RWPE2 (cell line): ENCODE measurements around the gene STX7.

Source experiments
- ATAC-seq: fragments of 200-7000 bp; cut with Tn5 transposase; 3 replicates; pipeline ENCODE4 v1.9.1; 2021; ENCODE audit warnings: low read depth
- DNase-seq: peaks from one replicate; pipeline ENCODE4 v3.0.0-alpha.2; 2020; ENCODE audit warnings: low spot score
- H3K27ac ChIP-seq: fragments of 450-650 bp; 2 replicates; pipeline ENCODE4 v1.5.1; 2017; ENCODE audit warnings: mild to moderate bottlenecking; ENCODE audit not compliant: poor library complexity, severe bottlenecking
- H3K27me3 ChIP-seq: fragments of 250-450 bp; sonication (Bioruptor Pico); 2 replicates; pipeline ENCODE4 v1.5.1; 2021; ENCODE audit warnings: mild to moderate bottlenecking, moderate library complexity; ENCODE audit not compliant: insufficient read depth, poor library complexity, severe bottlenecking
- H3K36me3 ChIP-seq: fragments of 250-450 bp; sonication (Bioruptor Pico); 2 replicates; pipeline ENCODE4 v1.5.1; 2020; ENCODE audit warnings: low read depth, mild to moderate bottlenecking, moderate library complexity
- H3K4me1 ChIP-seq: fragments of 250-450 bp; sonication (Bioruptor Pico); 2 replicates; pipeline ENCODE4 v1.5.1; 2021; ENCODE audit warnings: mild to moderate bottlenecking, moderate library complexity; ENCODE audit not compliant: insufficient read depth, poor library complexity, severe bottlenecking
- H3K4me3 ChIP-seq: fragments of 250-450 bp; sonication (Bioruptor Pico); 2 replicates; pipeline ENCODE4 v1.5.1; 2021; ENCODE audit warnings: mild to moderate bottlenecking, moderate library complexity; ENCODE audit not compliant: severe bottlenecking
- H3K9me3 ChIP-seq: fragments of 250-450 bp; sonication (Bioruptor Pico); 2 replicates; pipeline ENCODE4 v1.5.1; 2021; ENCODE audit warnings: mild to moderate bottlenecking, moderate library complexity; ENCODE audit not compliant: severe bottlenecking
- CTCF ChIP-seq: fragments of 450-650 bp; IDR thresholded peaks from one replicate; pipeline ENCODE4 v1.5.1; 2017; ENCODE audit warnings: mild to moderate bottlenecking, moderate library complexity; ENCODE audit not compliant: poor library complexity, severe bottlenecking

Gene STX7

GRCh38 chr6:132489376-132489775 lies 23.5 kb downstream of the STX7 start:
- H3K4me1 ChIP-seq: no peaks in the 10 kb centered on the region
- DNase-seq (no peak), ATAC-seq (no peak)
- H3K27ac ChIP-seq: no peak overlapping the region
- no peak for TF ChIP-seq CTCF
- H3K27me3 ChIP-seq: no peaks in the 10 kb centered on the region
- H3K4me3 ChIP-seq: no peak overlapping the region
- no peaks in the 10 kb centered on the region for H3K9me3 ChIP-seq
- no peaks in the 10 kb centered on the region for H3K36me3 ChIP-seq

- H3K36me3 ChIP-seq: no peaks in the 10 kb centered on the region
- ATAC-seq: no peak
- no peak overlapping the region for H3K4me3 ChIP-seq
- no peaks in the 10 kb centered on the region for H3K27me3 ChIP-seq
- H3K9me3 ChIP-seq: no peaks in the 10 kb centered on the region
- DNase-seq: no peak
- H3K4me1 ChIP-seq: peaks cover 6% of the 10 kb centered on the region
- no peak for TF ChIP-seq CTCF
- no peak overlapping the region for H3K27ac ChIP-seq
Observed at GRCh38 chr6:132487762-132488161, 25.2 kb downstream of the STX7 start.

GRCh38 chr6:132484680-132485018 lies 28.3 kb downstream of the STX7 start:
- Histone ChIP-seq H3K36me3 (no peaks in the 10 kb centered on the region), H3K4me1 (peaks cover 6% of the 10 kb centered on the region), H3K9me3 (no peaks in the 10 kb centered on the region), H3K27me3 (no peaks in the 10 kb centered on the region), H3K4me3 (no peak overlapping the region), H3K27ac (no peak overlapping the region)
- TF ChIP-seq CTCF: no peak
- DNase-seq (no peak), ATAC-seq (no peak)

- Histone ChIP-seq H3K4me1 (peaks cover 6% of the 10 kb centered on the region), H3K9me3 (no peaks in the 10 kb centered on the region), H3K27ac (no peak overlapping the region), H3K27me3 (no peaks in the 10 kb centered on the region), H3K36me3 (no peaks in the 10 kb centered on the region), H3K4me3 (no peak overlapping the region)
- DNase-seq (no peak), ATAC-seq (peak; percentile 71)
- TF ChIP-seq CTCF: peak; percentile 90
Observed at GRCh38 chr6:132483779-132484679, 28.9 kb downstream of the STX7 start.

GRCh38 chr6:132482581-132482980 lies 30.3 kb downstream of the STX7 start:
- no peak overlapping the region for H3K27ac ChIP-seq

More at GRCh38 chr6:132482581-132482980, 30.3 kb downstream of the STX7 start:
- H3K9me3 ChIP-seq: no peaks in the 10 kb centered on the region
- no peak for ATAC-seq
- no peak overlapping the region for H3K4me3 ChIP-seq
- DNase-seq: no peak
- H3K27me3 ChIP-seq: no peaks in the 10 kb centered on the region
- H3K4me1 ChIP-seq: peaks cover 6% of the 10 kb centered on the region
- TF ChIP-seq CTCF: no peak
- H3K36me3 ChIP-seq: no peaks in the 10 kb centered on the region
